ENCODE measurements around the gene APH1A. TPM values are rescaled to one million over a fixed set of nuclear protein-coding genes. Genes with fewer than 3 reads are reported as not detected.
A peak's percentile ranks its signal among the peaks of the same experiment; 100 is the strongest.
"Not testable (repeated sequence)": the region's sequence is repeated elsewhere in the genome, so short reads cannot be mapped to it uniquely, and the experiment has no call there.

The APH1A gene
- total and polyA plus RNA-seq, 2 experiments from 2014 or later: 29.5 to 78.6 TPM

DNA sequence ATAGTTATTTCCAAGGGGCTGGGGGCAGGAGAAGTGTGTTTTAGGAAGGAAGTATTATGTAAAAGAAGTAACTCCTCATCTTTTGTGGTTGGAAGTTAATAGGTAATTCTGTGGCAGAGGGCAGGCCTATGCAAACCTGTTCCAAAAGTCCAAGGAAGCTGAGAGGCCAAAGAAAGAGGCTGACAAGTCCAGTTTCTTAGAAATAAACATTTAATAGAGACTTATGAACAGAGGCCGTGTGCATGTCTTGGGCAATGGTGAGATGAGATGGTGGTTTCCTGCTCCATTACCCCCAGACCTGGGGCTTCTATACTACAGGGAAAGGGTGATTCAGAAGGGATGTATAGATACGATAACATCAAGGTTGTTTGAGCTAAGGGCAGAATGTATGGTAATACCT lies 18.9 kb downstream of the APH1A start:
- Histone ChIP-seq H3K4me3 (no peak overlapping the region), H3K9me3 (ENCODE audit: low read depth) (no peaks in the 10 kb centered on the region), H3K36me3 (no peaks in the 10 kb centered on the region), H3K27me3 (no peaks in the 10 kb centered on the region), H3K4me1 (ENCODE audit: low read depth) (no peaks in the 10 kb centered on the region), H3K27ac (no peak overlapping the region)
- DNase-seq (ENCODE audit: low read depth in 1 of 2, low spot score in 1 of 2): no peak
- TF ChIP-seq, protein P1, sequence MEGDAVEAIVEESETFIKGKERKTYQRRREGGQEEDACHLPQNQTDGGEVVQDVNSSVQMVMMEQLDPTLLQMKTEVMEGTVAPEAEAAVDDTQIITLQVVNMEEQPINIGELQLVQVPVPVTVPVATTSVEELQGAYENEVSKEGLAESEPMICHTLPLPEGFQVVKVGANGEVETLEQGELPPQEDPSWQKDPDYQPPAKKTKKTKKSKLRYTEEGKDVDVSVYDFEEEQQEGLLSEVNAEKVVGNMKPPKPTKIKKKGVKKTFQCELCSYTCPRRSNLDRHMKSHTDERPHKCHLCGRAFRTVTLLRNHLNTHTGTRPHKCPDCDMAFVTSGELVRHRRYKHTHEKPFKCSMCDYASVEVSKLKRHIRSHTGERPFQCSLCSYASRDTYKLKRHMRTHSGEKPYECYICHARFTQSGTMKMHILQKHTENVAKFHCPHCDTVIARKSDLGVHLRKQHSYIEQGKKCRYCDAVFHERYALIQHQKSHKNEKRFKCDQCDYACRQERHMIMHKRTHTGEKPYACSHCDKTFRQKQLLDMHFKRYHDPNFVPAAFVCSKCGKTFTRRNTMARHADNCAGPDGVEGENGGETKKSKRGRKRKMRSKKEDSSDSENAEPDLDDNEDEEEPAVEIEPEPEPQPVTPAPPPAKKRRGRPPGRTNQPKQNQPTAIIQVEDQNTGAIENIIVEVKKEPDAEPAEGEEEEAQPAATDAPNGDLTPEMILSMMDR (IDR thresholded peaks at IDR 0.05; ENCODE audit: low read depth, low read length): no peak

DNA sequence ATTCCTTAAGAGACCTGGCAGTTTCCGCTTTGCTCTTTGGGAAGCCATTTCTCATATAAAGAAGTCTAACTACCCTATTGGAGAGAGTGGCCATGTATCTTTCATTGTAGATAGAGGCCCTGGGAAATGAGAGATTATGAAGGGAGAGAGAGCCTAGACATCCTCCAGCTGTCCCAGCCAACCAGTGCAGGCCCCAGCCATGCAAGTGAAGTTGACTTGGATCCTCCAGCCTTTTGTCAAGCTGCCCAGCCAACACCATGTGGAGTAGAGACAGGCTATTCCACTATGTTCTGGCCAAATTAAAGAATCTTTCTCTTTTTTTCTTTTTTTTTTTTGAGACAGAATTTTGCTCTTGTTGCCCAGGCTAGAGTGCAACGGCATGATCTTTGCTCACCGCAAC lies 25.8 kb downstream of the APH1A start:
- no peaks in the 10 kb centered on the region for H3K4me1 ChIP-seq (ENCODE audit: low read depth)
- TF ChIP-seq, protein P1 (IDR thresholded peaks at IDR 0.05; ENCODE audit: low read depth, low read length): no peak
- no peak overlapping the region for H3K4me3 ChIP-seq
- DNase-seq (ENCODE audit: low read depth in 1 of 2, low spot score in 1 of 2): no peak
- no peaks in the 10 kb centered on the region for H3K9me3 ChIP-seq (ENCODE audit: low read depth)
- no peaks in the 10 kb centered on the region for H3K36me3 ChIP-seq
- H3K27ac ChIP-seq: no peak overlapping the region
- H3K27me3 ChIP-seq: no peaks in the 10 kb centered on the region

DNA sequence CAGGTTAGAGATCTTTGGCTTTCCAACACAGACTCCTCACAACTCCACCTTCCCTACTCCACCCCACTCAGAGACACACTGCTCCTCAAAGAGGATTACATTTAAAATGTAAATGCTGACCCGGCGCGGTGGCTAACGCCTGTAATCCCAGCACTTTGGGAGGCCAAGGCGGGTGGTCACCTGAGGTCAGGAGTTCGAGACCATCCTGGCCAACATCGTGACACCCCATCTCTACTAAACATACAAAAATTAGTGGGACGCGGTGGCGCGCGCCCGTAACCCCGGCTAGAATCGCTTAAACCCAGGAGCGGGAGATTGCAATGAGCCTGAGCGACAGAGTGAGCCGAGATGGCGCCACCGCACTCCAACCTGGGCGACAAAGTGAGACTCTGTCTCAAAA lies 31.1 kb downstream of the APH1A start:
- no peak for DNase-seq (ENCODE audit: low read depth in 1 of 2, low spot score in 1 of 2)
- no peaks in the 10 kb centered on the region for H3K9me3 ChIP-seq (ENCODE audit: low read depth)
- no peaks in the 10 kb centered on the region for H3K36me3 ChIP-seq
- H3K27ac ChIP-seq: no peak overlapping the region
- TF ChIP-seq, protein P1 (IDR thresholded peaks at IDR 0.05; ENCODE audit: low read depth, low read length): no peak
- no peaks in the 10 kb centered on the region for H3K4me1 ChIP-seq (ENCODE audit: low read depth)
- no peak overlapping the region for H3K4me3 ChIP-seq
- no peaks in the 10 kb centered on the region for H3K27me3 ChIP-seq

DNA sequence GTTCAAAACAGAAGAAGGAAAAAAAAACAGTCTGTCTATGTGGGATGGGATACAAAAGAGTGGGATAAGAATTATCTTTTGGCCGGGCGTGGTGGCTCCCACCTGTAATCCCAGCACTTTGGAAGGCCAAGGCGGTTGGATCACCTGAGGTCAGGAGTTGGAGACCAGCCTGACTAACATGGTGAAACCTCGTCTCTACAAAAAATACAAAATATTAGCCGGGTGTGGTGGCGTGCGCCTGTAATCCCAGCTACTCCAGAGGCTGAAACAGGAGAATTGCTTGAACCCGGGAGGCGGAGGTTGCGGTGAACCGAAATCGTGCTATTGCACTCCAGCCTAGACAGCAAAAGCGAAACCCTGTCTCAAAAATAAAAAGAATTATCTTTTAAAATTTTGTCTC lies 31.6 kb downstream of the APH1A start:
- not testable (repeated sequence) for H3K27ac ChIP-seq; H3K9me3 ChIP-seq (ENCODE audit: low read depth); H3K4me3 ChIP-seq; H3K27me3 ChIP-seq; H3K4me1 ChIP-seq (ENCODE audit: low read depth); DNase-seq (ENCODE audit: low read depth in 1 of 2, low spot score in 1 of 2); H3K36me3 ChIP-seq

DNA sequence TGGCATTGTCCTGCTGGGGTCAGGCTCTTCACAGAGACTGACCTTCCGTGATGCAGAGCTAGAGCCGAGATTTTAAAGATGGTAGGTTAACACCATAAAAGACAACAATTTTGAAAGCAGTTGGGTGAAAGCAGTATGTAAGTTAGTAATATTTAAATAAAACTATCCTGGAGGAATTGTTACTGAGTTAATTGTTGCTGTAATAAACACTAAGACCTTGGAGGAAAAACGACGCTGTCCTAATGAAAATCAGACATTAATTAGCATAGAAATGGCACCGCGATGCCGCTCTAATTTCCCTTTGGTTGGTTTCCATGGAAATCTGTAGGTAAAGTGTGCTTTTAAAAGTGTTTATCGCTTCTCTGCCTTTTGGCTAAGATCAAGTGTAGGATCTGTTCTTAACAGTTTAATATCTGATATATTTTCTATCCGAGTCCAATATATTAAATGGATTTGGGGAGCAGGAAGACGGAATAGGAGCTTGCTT lies 32.2 kb downstream of the APH1A start:
- no peaks in the 10 kb centered on the region for H3K9me3 ChIP-seq (ENCODE audit: low read depth)
- no peaks in the 10 kb centered on the region for H3K27me3 ChIP-seq
- no peaks in the 10 kb centered on the region for H3K4me1 ChIP-seq (ENCODE audit: low read depth)
- H3K36me3 ChIP-seq: no peaks in the 10 kb centered on the region
- peak overlapping the region; percentile 55 for H3K27ac ChIP-seq
- TF ChIP-seq, protein P1 (IDR thresholded peaks at IDR 0.05; ENCODE audit: low read depth, low read length): no peak
- H3K4me3 ChIP-seq: peak overlapping the region; percentile 96
- no peak for DNase-seq (ENCODE audit: low read depth in 1 of 2, low spot score in 1 of 2)

DNA sequence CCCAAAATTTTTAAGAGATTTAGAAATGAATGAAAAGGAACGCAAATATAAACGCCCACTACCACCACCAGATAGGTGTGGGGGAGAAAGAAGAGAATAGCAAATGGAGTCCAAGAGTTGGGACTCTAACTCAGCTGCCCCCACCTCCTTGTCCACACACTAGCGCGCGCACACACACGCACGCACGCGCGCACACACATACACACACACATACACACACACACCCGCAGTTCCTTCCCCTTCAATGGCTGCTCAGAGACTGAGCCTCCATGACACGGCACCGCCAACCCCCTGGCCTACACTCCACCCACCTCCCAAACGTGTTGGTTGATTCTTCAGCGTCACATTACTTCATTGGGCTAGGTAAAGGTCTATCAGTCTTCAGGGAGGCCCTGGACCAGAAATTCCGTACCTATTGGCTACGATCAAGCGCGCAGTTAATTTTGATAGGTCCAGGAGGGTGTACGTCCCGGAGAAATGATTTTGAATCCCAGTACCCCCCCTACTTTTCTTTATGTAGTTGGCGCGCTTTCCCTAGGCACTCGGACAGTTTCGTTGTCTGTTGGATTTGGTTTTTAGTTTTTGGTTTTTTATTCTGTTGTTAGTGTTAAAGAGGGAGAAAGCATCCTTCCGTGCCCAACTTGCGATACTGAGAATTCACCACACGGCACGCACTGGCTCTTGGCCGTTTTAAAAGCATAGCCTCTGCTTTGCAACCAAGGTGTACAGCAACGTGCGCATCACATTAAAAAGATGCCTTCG lies 32.8 kb downstream of the APH1A start, which contains the start of gene ANP32E:
Gene ANP32E (minus strand): TSS at position 261 of the 762 bp plus-strand sequence. CDS start 326 bp downstream, outside the sequence.
- no peaks in the 10 kb centered on the region for H3K9me3 ChIP-seq (ENCODE audit: low read depth)
- peak within 1 kb of the TSS; percentile 88 for H3K27ac ChIP-seq
- H3K4me3 ChIP-seq: peak within 1 kb of the TSS; percentile 96
- no peaks in the 10 kb centered on the region for H3K4me1 ChIP-seq (ENCODE audit: low read depth)
- TF ChIP-seq, protein P1 (IDR thresholded peaks at IDR 0.05; ENCODE audit: low read depth, low read length): no peak
- no peaks in the 10 kb centered on the region for H3K27me3 ChIP-seq
- peak; percentile 97 to 100 for DNase-seq (ENCODE audit: low read depth in 1 of 2, low spot score in 1 of 2)
- no peaks in the 10 kb centered on the region for H3K36me3 ChIP-seq
